IMR-90 (cell line): ENCODE measurements around the gene NDUFAF2.

Experiments
- BHLHE40 ChIP-seq: fragments of 150-350 bp; IDR thresholded peaks from 2 replicates; pipeline ENCODE4 v1.6.1; 2016; ENCODE audit warnings: mild to moderate bottlenecking, low read depth, low read length
- CEBPB ChIP-seq: IDR thresholded peaks from 2 replicates; pipeline ENCODE4 v1.6.1; 2012; ENCODE audit warnings: low read depth, low read length, improper control_type of control experiment
- CHD1 ChIP-seq: IDR thresholded peaks from 2 replicates; pipeline ENCODE4 v1.6.1; 2012; ENCODE audit warnings: low read depth, low read length, improper control_type of control experiment
- CTCF ChIP-seq: conservative IDR thresholded peaks from 2 replicates; pipeline ENCODE4 v1.5.1; 2012; ENCODE audit warnings: mild to moderate bottlenecking, low read depth, low read length, improper control_type of control experiment
- FOS ChIP-seq: fragments of 150-350 bp; IDR thresholded peaks from 2 replicates; pipeline ENCODE4 v1.6.1; 2016; ENCODE audit warnings: low read depth, low read length
- MAZ ChIP-seq: IDR thresholded peaks from 2 replicates; pipeline ENCODE4 v1.6.1; 2012; ENCODE audit warnings: low read depth, mild to moderate bottlenecking, low read length, improper control_type of control experiment, moderate library complexity, borderline replicate concordance
- MXI1 ChIP-seq: IDR thresholded peaks from 2 replicates; pipeline ENCODE4 v1.6.1; 2012; ENCODE audit warnings: low read depth, mild to moderate bottlenecking, low read length, moderate library complexity, borderline replicate concordance
- NFE2L2 ChIP-seq: fragments of 150-350 bp; IDR thresholded peaks from 2 replicates; pipeline ENCODE4 v1.6.1; 2016; ENCODE audit warnings: low read depth, mild to moderate bottlenecking, low read length
- POLR2A ChIP-seq: IDR thresholded peaks from 2 replicates; pipeline ENCODE4 v1.6.1; 2012; ENCODE audit warnings: mild to moderate bottlenecking, low read depth, low read length
- RAD21 ChIP-seq: IDR thresholded peaks from 2 replicates; pipeline ENCODE4 v1.6.1; 2012; ENCODE audit warnings: low read length, improper control_type of control experiment
- RCOR1 ChIP-seq: IDR thresholded peaks from 2 replicates; pipeline ENCODE4 v1.6.1; 2012; ENCODE audit warnings: mild to moderate bottlenecking, low read length, improper control_type of control experiment; ENCODE audit not compliant: insufficient replicate concordance
- RFX5 ChIP-seq: IDR thresholded peaks from 2 replicates; pipeline ENCODE4 v1.8.0; 2012; ENCODE audit warnings: low read depth, mild to moderate bottlenecking, low read length, moderate library complexity
- SMC3 ChIP-seq: fragments of 150-350 bp; IDR thresholded peaks from 2 replicates; pipeline ENCODE4 v1.6.1; 2016; ENCODE audit warnings: low read depth, mild to moderate bottlenecking, antibody characterized with exemption, low read length, moderate library complexity
- USF2 ChIP-seq: fragments of 150-350 bp; IDR thresholded peaks from 2 replicates; pipeline ENCODE4 v1.6.1; 2017; ENCODE audit warnings: mild to moderate bottlenecking, antibody characterized with exemption, low read length, low read depth

GRCh38 chr5:61137835-61138234, 192.8 kb downstream of the NDUFAF2 start:
- TF ChIP-seq CTCF (no peak), POLR2A (no peak), NFE2L2 (no peak), SMC3 (no peak), BHLHE40 (no peak), RAD21 (no peak), USF2 (no peak), RCOR1 (no peak), FOS (no peak), RFX5 (no peak), CEBPB (no peak), MAZ (no peak), MXI1 (no peak), CHD1 (no peak)
